GM12878 (cell line): ENCODE measurements around the gene ASB10.

Source experiments
- CTCF ChIP-seq, 3 experiments: IDR thresholded peaks in 2 of 3; conservative IDR thresholded peaks in 1 of 3; 2 replicates each; pipeline ENCODE4 v1.5.1; 2011; ENCODE audit warnings: low read depth in 3 of 3, low read length in 3 of 3, mild to moderate bottlenecking in 3 of 3, control low read depth in 2 of 3, moderate library complexity in 2 of 3, inconsistent platforms in 1 of 3, mixed read lengths in 1 of 3; ENCODE audit not compliant: control insufficient read depth in 2 of 3, insufficient read depth in 1 of 3; ENCODE audit errors: extremely low read depth in 1 of 3
- DPF2 ChIP-seq: fragments of 450-650 bp; IDR thresholded peaks from 2 replicates; pipeline ENCODE4 v1.6.1; 2017; ENCODE audit warnings: mild to moderate bottlenecking
- FOXM1 ChIP-seq: IDR thresholded peaks from 2 replicates; pipeline ENCODE4 v1.6.1; 2012; ENCODE audit warnings: low read depth, mild to moderate bottlenecking, inconsistent platforms, low read length, moderate library complexity
- GABPA ChIP-seq: IDR thresholded peaks from 2 replicates; pipeline ENCODE4 v1.6.1; 2014; ENCODE audit warnings: antibody characterized with exemption, low read depth, mild to moderate bottlenecking, inconsistent platforms
- MYC ChIP-seq: IDR thresholded peaks from 2 replicates; pipeline ENCODE4 v1.6.1; 2011; ENCODE audit warnings: mild to moderate bottlenecking, low read length, moderate library complexity, inconsistent platforms; ENCODE audit not compliant: insufficient read depth, insufficient replicate concordance, insufficient read length, severe bottlenecking
- NFYA ChIP-seq: IDR thresholded peaks from 2 replicates; pipeline ENCODE4 v1.6.1; 2011; ENCODE audit warnings: low read depth, mild to moderate bottlenecking, low read length, improper control_type of control experiment, borderline replicate concordance
- PAX5 ChIP-seq: IDR thresholded peaks from 2 replicates; pipeline ENCODE4 v1.6.1; 2011; ENCODE audit warnings: low read depth, low read length, borderline replicate concordance
- POU2F2 ChIP-seq: IDR thresholded peaks from 3 replicates; pipeline ENCODE4 v1.6.1; 2011; ENCODE audit warnings: low read depth, mild to moderate bottlenecking, low read length, borderline replicate concordance
- RB1 ChIP-seq: fragments of 450-650 bp; formaldehyde crosslinking; IDR thresholded peaks from 2 replicates; pipeline ENCODE4 v1.6.1; 2017; ENCODE audit warnings: mild to moderate bottlenecking, borderline replicate concordance
- REST ChIP-seq: IDR thresholded peaks from 2 replicates; pipeline ENCODE4 v1.6.1; 2012; ENCODE audit warnings: mild to moderate bottlenecking, low read depth, low read length
- SP1 ChIP-seq: IDR thresholded peaks from one replicate; pipeline ENCODE4 v1.6.1; 2011; ENCODE audit warnings: low read depth, low read length
- TF ChIP-seq, protein P1 (sequence below): fragments of 450-650 bp; IDR thresholded peaks from 2 replicates; pipeline ENCODE4 v1.6.1; 2018; ENCODE audit warnings: borderline replicate concordance, mild to moderate bottlenecking; ENCODE audit not compliant: partially characterized antibody
- TF ChIP-seq, protein P2 (sequence below): IDR thresholded peaks from 2 replicates; pipeline ENCODE4 v1.6.1; 2011; ENCODE audit warnings: low read depth, mild to moderate bottlenecking, low read length, moderate library complexity, borderline replicate concordance; ENCODE audit errors: extremely low read depth
- TF ChIP-seq, protein P3 (sequence below): fragments of 450-650 bp; IDR thresholded peaks from 2 replicates; pipeline ENCODE4 v1.6.1; 2017; ENCODE audit warnings: low read depth, mild to moderate bottlenecking, moderate library complexity

GRCh38 chr7:151168787-151169162 is 18.3 kb downstream of the ASB10 start:
- TF ChIP-seq CTCF (IDR thresholded peaks at IDR 0.05 in 2 of 3, conservative IDR thresholded peaks at IDR 0.05 in 1 of 3; ENCODE audit: control insufficient read depth in 2 of 3, extremely low read depth in 1 of 3, insufficient read depth in 1 of 3, low read depth in 3 of 3, low read length in 3 of 3) (no peak), NFYA (no peak), GABPA (no peak), FOXM1 (no peak), PAX5 (no peak), SP1 (no peak), POU2F2 (no peak), MYC (no peak), REST (no peak), RB1 (no peak), DPF2 (no peak)
- TF ChIP-seq, protein P1, sequence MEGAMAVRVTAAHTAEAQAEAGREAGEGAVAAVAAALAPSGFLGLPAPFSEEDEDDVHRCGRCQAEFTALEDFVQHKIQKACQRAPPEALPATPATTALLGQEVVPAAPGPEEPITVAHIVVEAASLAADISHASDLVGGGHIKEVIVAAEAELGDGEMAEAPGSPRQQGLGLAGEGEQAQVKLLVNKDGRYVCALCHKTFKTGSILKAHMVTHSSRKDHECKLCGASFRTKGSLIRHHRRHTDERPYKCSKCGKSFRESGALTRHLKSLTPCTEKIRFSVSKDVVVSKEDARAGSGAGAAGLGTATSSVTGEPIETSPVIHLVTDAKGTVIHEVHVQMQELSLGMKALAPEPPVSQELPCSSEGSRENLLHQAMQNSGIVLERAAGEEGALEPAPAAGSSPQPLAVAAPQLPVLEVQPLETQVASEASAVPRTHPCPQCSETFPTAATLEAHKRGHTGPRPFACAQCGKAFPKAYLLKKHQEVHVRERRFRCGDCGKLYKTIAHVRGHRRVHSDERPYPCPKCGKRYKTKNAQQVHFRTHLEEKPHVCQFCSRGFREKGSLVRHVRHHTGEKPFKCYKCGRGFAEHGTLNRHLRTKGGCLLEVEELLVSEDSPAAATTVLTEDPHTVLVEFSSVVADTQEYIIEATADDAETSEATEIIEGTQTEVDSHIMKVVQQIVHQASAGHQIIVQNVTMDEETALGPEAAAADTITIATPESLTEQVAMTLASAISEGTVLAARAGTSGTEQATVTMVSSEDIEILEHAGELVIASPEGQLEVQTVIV: no peak
- TF ChIP-seq, protein P2, sequence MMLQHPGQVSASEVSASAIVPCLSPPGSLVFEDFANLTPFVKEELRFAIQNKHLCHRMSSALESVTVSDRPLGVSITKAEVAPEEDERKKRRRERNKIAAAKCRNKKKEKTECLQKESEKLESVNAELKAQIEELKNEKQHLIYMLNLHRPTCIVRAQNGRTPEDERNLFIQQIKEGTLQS: no peak
- TF ChIP-seq, protein P3, sequence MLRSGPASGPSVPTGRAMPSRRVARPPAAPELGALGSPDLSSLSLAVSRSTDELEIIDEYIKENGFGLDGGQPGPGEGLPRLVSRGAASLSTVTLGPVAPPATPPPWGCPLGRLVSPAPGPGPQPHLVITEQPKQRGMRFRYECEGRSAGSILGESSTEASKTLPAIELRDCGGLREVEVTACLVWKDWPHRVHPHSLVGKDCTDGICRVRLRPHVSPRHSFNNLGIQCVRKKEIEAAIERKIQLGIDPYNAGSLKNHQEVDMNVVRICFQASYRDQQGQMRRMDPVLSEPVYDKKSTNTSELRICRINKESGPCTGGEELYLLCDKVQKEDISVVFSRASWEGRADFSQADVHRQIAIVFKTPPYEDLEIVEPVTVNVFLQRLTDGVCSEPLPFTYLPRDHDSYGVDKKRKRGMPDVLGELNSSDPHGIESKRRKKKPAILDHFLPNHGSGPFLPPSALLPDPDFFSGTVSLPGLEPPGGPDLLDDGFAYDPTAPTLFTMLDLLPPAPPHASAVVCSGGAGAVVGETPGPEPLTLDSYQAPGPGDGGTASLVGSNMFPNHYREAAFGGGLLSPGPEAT: no peak
